ENCODE data around the gene KCNK7. TPM values are rescaled to one million over a fixed set of nuclear protein-coding genes. Genes with fewer than 3 reads are reported as not detected.

The KCNK7 gene
- polyA plus RNA-seq, 3 donors: 4.3 TPM; not detected in 2

DNA sequence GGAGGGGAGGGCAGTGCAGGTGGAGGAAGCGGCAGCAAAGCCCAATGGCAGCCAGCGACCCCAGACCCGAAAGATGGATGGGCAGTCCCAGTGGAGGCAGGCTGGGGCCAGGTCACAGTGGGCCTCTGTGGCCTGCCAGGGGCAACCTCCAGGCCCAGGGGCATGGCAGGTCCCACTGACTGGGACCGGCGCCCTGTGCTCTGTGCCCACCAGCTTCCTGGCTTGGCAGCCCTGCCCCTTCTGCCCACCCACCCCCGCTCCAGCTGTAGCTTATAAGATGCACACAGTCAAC, 4.3 kb upstream of the KCNK7 start:
- H3K9me3 ChIP-seq (replicated peaks in 1 of 2; ENCODE audit: control insufficient read depth in 1 of 2, insufficient read depth in 1 of 2, low read length in 2 of 2): no peaks in the 10 kb centered on the region
- TF ChIP-seq, protein P1, sequence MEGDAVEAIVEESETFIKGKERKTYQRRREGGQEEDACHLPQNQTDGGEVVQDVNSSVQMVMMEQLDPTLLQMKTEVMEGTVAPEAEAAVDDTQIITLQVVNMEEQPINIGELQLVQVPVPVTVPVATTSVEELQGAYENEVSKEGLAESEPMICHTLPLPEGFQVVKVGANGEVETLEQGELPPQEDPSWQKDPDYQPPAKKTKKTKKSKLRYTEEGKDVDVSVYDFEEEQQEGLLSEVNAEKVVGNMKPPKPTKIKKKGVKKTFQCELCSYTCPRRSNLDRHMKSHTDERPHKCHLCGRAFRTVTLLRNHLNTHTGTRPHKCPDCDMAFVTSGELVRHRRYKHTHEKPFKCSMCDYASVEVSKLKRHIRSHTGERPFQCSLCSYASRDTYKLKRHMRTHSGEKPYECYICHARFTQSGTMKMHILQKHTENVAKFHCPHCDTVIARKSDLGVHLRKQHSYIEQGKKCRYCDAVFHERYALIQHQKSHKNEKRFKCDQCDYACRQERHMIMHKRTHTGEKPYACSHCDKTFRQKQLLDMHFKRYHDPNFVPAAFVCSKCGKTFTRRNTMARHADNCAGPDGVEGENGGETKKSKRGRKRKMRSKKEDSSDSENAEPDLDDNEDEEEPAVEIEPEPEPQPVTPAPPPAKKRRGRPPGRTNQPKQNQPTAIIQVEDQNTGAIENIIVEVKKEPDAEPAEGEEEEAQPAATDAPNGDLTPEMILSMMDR (IDR thresholded peaks at IDR 0.05): no peak
- peaks cover 95% of the 10 kb centered on the region for H4K20me1 ChIP-seq (ENCODE audit: insufficient read depth, low read length)
- H3K27ac ChIP-seq (ENCODE audit: low read depth in 1 of 2, low read length in 2 of 2): no peak overlapping the region
- H3K4me3 ChIP-seq (replicated peaks in 1 of 3; ENCODE audit: low read depth in 2 of 3, low read length in 3 of 3): no peak overlapping the region
- no peak overlapping the region for H2AFZ ChIP-seq (ENCODE audit: insufficient read depth, low read depth, low read length, poor library complexity, severe bottlenecking)
- no peaks in the 10 kb centered on the region for H3K27me3 ChIP-seq (ENCODE audit: control insufficient read depth in 2 of 2, insufficient read depth in 2 of 2, low read length in 2 of 2)
- no peaks in the 10 kb centered on the region for H3K9me3 Mint-ChIP-seq
- 100% methylated on average over 5 of the region's 6 CpGs for WGBS (ENCODE audit: insufficient coverage)
- no peaks in the 10 kb centered on the region for H3K27me3 Mint-ChIP-seq (ENCODE audit: low read depth in 3 of 3)
- no peak overlapping the region for H3K4me2 ChIP-seq (replicated peaks; ENCODE audit: extremely low read depth, low read length, poor library complexity, severe bottlenecking)
- peaks cover 12% of the 10 kb centered on the region for H3K4me1 Mint-ChIP-seq
- no peak overlapping the region for H3K4me3 Mint-ChIP-seq
- no peak overlapping the region for H3K9ac ChIP-seq (ENCODE audit: insufficient read depth, low read length, poor library complexity, severe bottlenecking)
- H3K36me3 ChIP-seq (replicated peaks in 1 of 2; ENCODE audit: control insufficient read depth in 1 of 2, insufficient read depth in 2 of 2, low read length in 2 of 2): peaks cover 62 to 77% of the 10 kb centered on the region in 2 donors
- peaks cover 58 to 78% of the 10 kb centered on the region in 2 donors for H3K36me3 Mint-ChIP-seq
- no peak overlapping the region for H3K27ac Mint-ChIP-seq
- H3K4me1 ChIP-seq (ENCODE audit: control insufficient read depth in 1 of 2, insufficient read depth in 2 of 2, low read length in 2 of 2): peaks cover 9 to 14% of the 10 kb centered on the region in 2 donors
- no peak for DNase-seq
- H3K79me2 ChIP-seq (ENCODE audit: insufficient read depth, low read length): peaks cover 5% of the 10 kb centered on the region
- intact Hi-C loops (cut with micrococcal nuclease): no loop called here

DNA sequence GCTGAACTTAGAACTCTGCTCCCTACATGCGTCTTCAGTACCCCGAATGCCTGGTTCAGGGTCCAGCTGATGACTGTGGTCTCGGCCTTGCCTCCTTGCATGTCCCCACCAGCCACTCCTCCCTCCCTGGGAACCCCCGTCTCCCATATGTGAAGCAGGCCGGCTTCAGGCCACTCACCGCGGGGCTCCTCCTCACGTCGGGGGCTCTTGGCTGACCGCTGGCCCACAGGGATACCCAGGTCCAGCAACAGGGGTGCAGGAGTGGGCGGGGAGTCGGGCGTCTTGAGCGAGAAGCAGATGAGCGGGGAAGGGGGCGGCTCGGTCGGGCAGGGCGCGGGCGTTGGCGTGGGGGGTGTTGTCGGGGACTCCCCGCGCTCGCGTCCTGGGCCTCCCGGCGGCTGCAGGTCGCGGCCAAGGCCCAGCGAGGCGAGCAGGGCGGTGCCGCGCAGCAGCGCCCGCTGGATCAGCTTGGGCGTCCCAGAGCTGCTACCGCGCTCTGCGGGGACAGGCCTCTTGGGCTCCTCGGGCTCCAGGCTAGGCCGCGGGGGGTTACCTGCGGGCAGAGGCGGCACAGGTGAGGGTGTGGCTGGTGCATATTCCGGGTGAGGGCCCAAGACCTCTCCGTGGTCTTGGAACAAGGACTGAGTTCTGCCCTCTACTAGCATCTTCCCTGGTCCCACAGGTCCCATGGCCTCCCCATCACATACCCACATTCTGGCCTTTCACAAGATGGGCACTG, 3.8 kb upstream of the KCNK7 start:
- H3K4me1 Mint-ChIP-seq: peaks cover 16% of the 10 kb centered on the region
- H3K4me3 ChIP-seq (replicated peaks in 1 of 3; ENCODE audit: low read depth in 2 of 3, low read length in 3 of 3): no peak overlapping the region
- no peak overlapping the region for H3K27ac ChIP-seq (ENCODE audit: low read depth in 1 of 2, low read length in 2 of 2)
- DNase-seq: no peak
- H3K27ac Mint-ChIP-seq: no peak overlapping the region
- H3K4me2 ChIP-seq (replicated peaks; ENCODE audit: extremely low read depth, low read length, poor library complexity, severe bottlenecking): no peak overlapping the region
- H3K9me3 Mint-ChIP-seq: no peaks in the 10 kb centered on the region
- H3K79me2 ChIP-seq (ENCODE audit: insufficient read depth, low read length): peaks cover 3% of the 10 kb centered on the region
- peaks cover 11 to 16% of the 10 kb centered on the region in 2 donors for H3K4me1 ChIP-seq (ENCODE audit: control insufficient read depth in 1 of 2, insufficient read depth in 2 of 2, low read length in 2 of 2)
- H3K36me3 Mint-ChIP-seq: peaks cover 53 to 73% of the 10 kb centered on the region in 2 donors
- H2AFZ ChIP-seq (ENCODE audit: insufficient read depth, low read depth, low read length, poor library complexity, severe bottlenecking): no peak overlapping the region
- H3K9me3 ChIP-seq (replicated peaks in 1 of 2; ENCODE audit: control insufficient read depth in 1 of 2, insufficient read depth in 1 of 2, low read length in 2 of 2): no peaks in the 10 kb centered on the region
- H3K36me3 ChIP-seq (replicated peaks in 1 of 2; ENCODE audit: control insufficient read depth in 1 of 2, insufficient read depth in 2 of 2, low read length in 2 of 2): peaks cover 57 to 72% of the 10 kb centered on the region in 2 donors
- TF ChIP-seq, protein P1 (IDR thresholded peaks at IDR 0.05): no peak
- 98% methylated on average over 44 of the region's 49 CpGs for WGBS (ENCODE audit: insufficient coverage)
- H3K9ac ChIP-seq (ENCODE audit: insufficient read depth, low read length, poor library complexity, severe bottlenecking): no peak overlapping the region
- no peaks in the 10 kb centered on the region for H3K27me3 Mint-ChIP-seq (ENCODE audit: low read depth in 3 of 3)
- no peaks in the 10 kb centered on the region for H3K27me3 ChIP-seq (ENCODE audit: control insufficient read depth in 2 of 2, insufficient read depth in 2 of 2, low read length in 2 of 2)
- no peak overlapping the region for H3K4me3 Mint-ChIP-seq
- intact Hi-C loops (cut with micrococcal nuclease): no loop called here
- H4K20me1 ChIP-seq (ENCODE audit: insufficient read depth, low read length): peaks cover 95% of the 10 kb centered on the region
